Stimulated activated CD4-positive, alpha-beta T cell treated with anti-CD3 and anti-CD28 coated beads, Interleukin-15, amount 100 ng/mL, for 1 hour (primary cell): ENCODE results near the gene KCNK3.
"Not testable (repeated sequence)": the region's sequence is repeated elsewhere in the genome, so short reads cannot be mapped to it uniquely, and the experiment has no call there.

Experiments
- DNase-seq, 2 donors: peaks; one replicate each; pipeline ENCODE4 v3.0.0-alpha.2; 2020; ENCODE audit warnings: low read depth in 1 of 2, low spot score in 1 of 2

Gene KCNK3

GRCh38 chr2:26754972-26755670 lies 62.6 kb downstream of the KCNK3 start:
- no peak for DNase-seq

GRCh38 chr2:26756337-26756736 lies 63.8 kb downstream of the KCNK3 start:
- DNase-seq, result no peak

GRCh38 chr2:26757873-26758789 lies 65.6 kb downstream of the KCNK3 start:
- no peak for DNase-seq

GRCh38 chr2:26758790-26759321 lies 66.3 kb downstream of the KCNK3 start:
- DNase-seq, result no peak

- no peak for DNase-seq
Observed at GRCh38 chr2:26759845-26760244, 67.3 kb downstream of the KCNK3 start.

- not testable (repeated sequence) for DNase-seq
Observed at GRCh38 chr2:26760991-26761390, 68.5 kb downstream of the KCNK3 start.

- DNase-seq, result no peak
Observed at GRCh38 chr2:26763019-26763418, 70.5 kb downstream of the KCNK3 start.

- peak; percentile 68 to 80 for DNase-seq
Observed at GRCh38 chr2:26764078-26764887, 71.8 kb downstream of the KCNK3 start, which contains the start of gene SLC35F6. TSS of gene SLC35F6 (plus strand) at chr2:26764284. CDS start at chr2:26764350, 66 bp downstream.

GRCh38 chr2:26764906-26765305 lies 72.4 kb downstream of the KCNK3 start:
- DNase-seq, result no peak

GRCh38 chr2:26765475-26766200 lies 73.1 kb downstream of the KCNK3 start:
- no peak for DNase-seq

GRCh38 chr2:26767129-26767528 lies 74.6 kb downstream of the KCNK3 start:
- DNase-seq, result no peak

- DNase-seq, result no peak
Observed at GRCh38 chr2:26767894-26768487, 75.5 kb downstream of the KCNK3 start.

GRCh38 chr2:26768759-26769088 lies 76.2 kb downstream of the KCNK3 start:
- DNase-seq, result no peak

GRCh38 chr2:26769089-26769761 lies 76.7 kb downstream of the KCNK3 start:
- no peak for DNase-seq

GRCh38 chr2:26770986-26771586 lies 78.6 kb downstream of the KCNK3 start:
- DNase-seq, result no peak

- DNase-seq, result no peak
Observed at GRCh38 chr2:26772064-26773001, 79.8 kb downstream of the KCNK3 start.

- no peak for DNase-seq
Observed at GRCh38 chr2:26776195-26776800, 83.8 kb downstream of the KCNK3 start.

- no peak for DNase-seq
Observed at GRCh38 chr2:26778098-26778497, 85.6 kb downstream of the KCNK3 start.
